ENCODE results near the gene KCTD2. TPM values are rescaled to one million over a fixed set of nuclear protein-coding genes. Genes with fewer than 3 reads are reported as not detected.
"Not testable (repeated sequence)": the region's sequence is repeated elsewhere in the genome, so short reads cannot be mapped to it uniquely, and the experiment has no call there.

The KCTD2 gene
- total RNA-seq, 1 donor from 2014 or later, result 37.8 TPM

- DNase-seq (ENCODE audit: low read depth, low spot score), result no peak
- H3K4me1 Mint-ChIP-seq, result peaks cover 41% of the 10 kb centered on the region
- no peaks in the 10 kb centered on the region for H3K27me3 Mint-ChIP-seq (ENCODE audit: low read depth)
- H3K4me3 Mint-ChIP-seq, result peak overlapping the region; percentile 99
- H3K9me3 Mint-ChIP-seq, result no peaks in the 10 kb centered on the region
- TF ChIP-seq CTCF (conservative IDR thresholded peaks at IDR 0.05), result no peak
- H3K36me3 Mint-ChIP-seq (ENCODE audit: low read depth), result peaks cover 3% of the 10 kb centered on the region
- no peak overlapping the region for H3K27ac Mint-ChIP-seq (ENCODE audit: unreplicated experiment)
Measured at GRCh38 chr17:75044716-75045115, 2.3 kb upstream of the KCTD2 start.

GRCh38 chr17:75045946-75046406 is 1.0 kb upstream of the KCTD2 start:
- H3K27me3 Mint-ChIP-seq (ENCODE audit: low read depth); H3K36me3 Mint-ChIP-seq (ENCODE audit: low read depth); H3K27ac Mint-ChIP-seq (ENCODE audit: unreplicated experiment); DNase-seq (ENCODE audit: low read depth, low spot score); H3K9me3 Mint-ChIP-seq: not testable (repeated sequence)
- H3K4me1 Mint-ChIP-seq, result peaks cover 41% of the 10 kb centered on the region
- H3K4me3 Mint-ChIP-seq, result peak overlapping the region; percentile 99

- no peak for TF ChIP-seq CTCF (conservative IDR thresholded peaks at IDR 0.05)
- Mint-ChIP-seq H3K27ac (ENCODE audit: unreplicated experiment) (peak overlapping the region; percentile 97), H3K4me1 (peaks cover 41% of the 10 kb centered on the region), H3K36me3 (ENCODE audit: low read depth) (peaks cover 2% of the 10 kb centered on the region), H3K4me3 (peak overlapping the region; percentile 98), H3K27me3 (ENCODE audit: low read depth) (no peaks in the 10 kb centered on the region), H3K9me3 (no peaks in the 10 kb centered on the region)
- no peak for DNase-seq (ENCODE audit: low read depth, low spot score)
Measured at GRCh38 chr17:75047398-75048098, 523 bp downstream of the KCTD2 start.

- Mint-ChIP-seq H3K4me1 (peaks cover 41% of the 10 kb centered on the region), H3K36me3 (ENCODE audit: low read depth) (peaks cover 6% of the 10 kb centered on the region), H3K4me3 (peak overlapping the region; percentile 98), H3K27ac (ENCODE audit: unreplicated experiment) (no peak overlapping the region), H3K27me3 (ENCODE audit: low read depth) (no peaks in the 10 kb centered on the region), H3K9me3 (no peaks in the 10 kb centered on the region)
- no peak for DNase-seq (ENCODE audit: low read depth, low spot score)
- no peak for TF ChIP-seq CTCF (conservative IDR thresholded peaks at IDR 0.05)
Measured at GRCh38 chr17:75048249-75048878, 1.3 kb downstream of the KCTD2 start.

- no peak for DNase-seq (ENCODE audit: low read depth, low spot score)
- Mint-ChIP-seq H3K27ac (ENCODE audit: unreplicated experiment) (no peak overlapping the region), H3K27me3 (ENCODE audit: low read depth) (no peaks in the 10 kb centered on the region), H3K4me3 (peak overlapping the region; percentile 98), H3K9me3 (no peaks in the 10 kb centered on the region), H3K4me1 (peaks cover 38% of the 10 kb centered on the region), H3K36me3 (ENCODE audit: low read depth) (peaks cover 6% of the 10 kb centered on the region)
- no peak for TF ChIP-seq CTCF (conservative IDR thresholded peaks at IDR 0.05)
Measured at GRCh38 chr17:75049057-75049456, 2.0 kb downstream of the KCTD2 start.

- Mint-ChIP-seq H3K27me3 (ENCODE audit: low read depth) (no peaks in the 10 kb centered on the region), H3K36me3 (ENCODE audit: low read depth) (peaks cover 6% of the 10 kb centered on the region), H3K9me3 (no peaks in the 10 kb centered on the region), H3K4me1 (peaks cover 35% of the 10 kb centered on the region), H3K27ac (ENCODE audit: unreplicated experiment) (no peak overlapping the region), H3K4me3 (peak overlapping the region; percentile 98)
- no peak for DNase-seq (ENCODE audit: low read depth, low spot score)
- no peak for TF ChIP-seq CTCF (conservative IDR thresholded peaks at IDR 0.05)
Measured at GRCh38 chr17:75049706-75050105, 2.7 kb downstream of the KCTD2 start.
